ENCODE measurements around the gene TET2. TPM values are rescaled to one million over a fixed set of nuclear protein-coding genes. Genes with fewer than 3 reads are reported as not detected.

The TET2 gene
- total RNA-seq, 3 donors from 2014 or later: 29.0 to 36.3 (median 31.0) TPM

DNA sequence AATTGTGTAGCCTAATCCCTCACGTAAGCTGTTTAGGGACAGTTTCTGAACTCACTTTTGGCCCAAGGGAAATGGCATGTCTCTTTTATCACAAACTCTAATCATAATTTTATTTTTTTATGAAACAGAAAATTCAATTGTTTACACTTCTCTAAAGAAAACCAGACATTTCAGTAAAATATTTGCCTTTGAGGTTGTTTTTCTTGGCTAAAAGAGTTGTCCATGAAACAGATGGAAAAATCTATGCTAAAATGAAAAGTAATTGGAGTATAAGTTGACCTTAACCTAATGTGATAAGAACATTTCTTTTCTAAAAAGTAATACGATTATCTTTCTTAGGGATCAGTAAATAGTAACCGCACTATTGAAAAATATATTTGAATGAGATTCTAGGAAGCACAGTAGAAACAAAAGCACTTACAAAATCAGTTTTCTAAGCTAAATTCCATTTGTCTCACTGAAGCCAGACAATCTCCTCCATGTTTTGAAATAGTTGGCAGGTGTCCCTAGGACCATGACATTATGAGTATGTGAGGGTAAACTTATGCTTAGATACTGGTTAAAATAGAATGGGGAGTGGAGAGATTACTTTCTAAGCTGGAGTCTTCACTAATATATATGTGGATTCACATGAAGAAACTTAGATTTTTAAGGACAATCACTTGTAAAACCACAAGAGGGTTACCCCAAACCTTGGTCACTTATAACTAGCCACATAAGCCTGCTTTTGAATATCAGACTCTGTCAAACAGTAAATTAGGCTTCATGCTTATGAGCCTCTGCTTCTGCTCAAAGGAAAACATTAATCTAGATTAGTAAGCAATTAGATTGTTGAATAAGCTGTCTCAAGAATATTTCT, 20.1 kb upstream of the TET2 start:
- DNase-seq (no peak), ATAC-seq (no peak)
- Histone ChIP-seq H3K9me3 (no peaks in the 10 kb centered on the region), H3K4me3 (no peak overlapping the region), H3K36me3 (ENCODE audit: low read depth) (no peaks in the 10 kb centered on the region), H3K4me1 (ENCODE audit: low read depth) (no peaks in the 10 kb centered on the region)
- intact Hi-C loops (cut with DNase I, micrococcal nuclease): no loop called here
- no peak for TF ChIP-seq CTCF (IDR thresholded peaks at IDR 0.05)

DNA sequence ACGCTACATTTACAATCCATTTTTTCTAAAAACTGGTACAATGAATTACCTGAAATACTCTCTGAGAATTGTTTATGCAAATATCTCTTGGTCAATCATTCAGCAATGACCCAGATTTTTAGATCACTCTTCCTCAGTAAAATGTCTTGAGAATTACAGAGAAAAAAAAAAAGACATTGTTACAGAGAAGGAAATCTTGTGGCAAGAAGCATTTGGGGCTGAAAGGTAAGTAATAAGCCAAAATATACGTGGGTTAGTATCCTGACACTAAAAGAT, 19.6 kb upstream of the TET2 start:
- Histone ChIP-seq H3K9me3 (no peaks in the 10 kb centered on the region), H3K4me3 (no peak overlapping the region), H3K4me1 (ENCODE audit: low read depth) (no peaks in the 10 kb centered on the region), H3K36me3 (ENCODE audit: low read depth) (no peaks in the 10 kb centered on the region)
- ATAC-seq (no peak), DNase-seq (no peak)
- no peak for TF ChIP-seq CTCF (IDR thresholded peaks at IDR 0.05)
- intact Hi-C loops (cut with DNase I, micrococcal nuclease): no loop called here

GRCh38 chr4:105128208-105128607, 18.5 kb upstream of the TET2 start:
- DNase-seq (no peak), ATAC-seq (no peak)
- H3K4me3 ChIP-seq: no peak overlapping the region
- H3K4me1 ChIP-seq (ENCODE audit: low read depth): no peaks in the 10 kb centered on the region
- H3K9me3 ChIP-seq: no peaks in the 10 kb centered on the region
- no peak for TF ChIP-seq CTCF (IDR thresholded peaks at IDR 0.05)
- no peaks in the 10 kb centered on the region for H3K36me3 ChIP-seq (ENCODE audit: low read depth)
- intact Hi-C loops (cut with DNase I, micrococcal nuclease): no loop called here

- intact Hi-C loops (cut with DNase I, micrococcal nuclease): no loop called here
- H3K9me3 ChIP-seq: no peaks in the 10 kb centered on the region
- no peak for TF ChIP-seq CTCF (IDR thresholded peaks at IDR 0.05)
- no peak for DNase-seq
- H3K36me3 ChIP-seq (ENCODE audit: low read depth): no peaks in the 10 kb centered on the region
- H3K4me3 ChIP-seq: no peak overlapping the region
- H3K4me1 ChIP-seq (ENCODE audit: low read depth): no peaks in the 10 kb centered on the region
- ATAC-seq: no peak
These were observed 17.2 kb upstream of the TET2 start for GRCh38 chr4:105129286-105130040.

DNA sequence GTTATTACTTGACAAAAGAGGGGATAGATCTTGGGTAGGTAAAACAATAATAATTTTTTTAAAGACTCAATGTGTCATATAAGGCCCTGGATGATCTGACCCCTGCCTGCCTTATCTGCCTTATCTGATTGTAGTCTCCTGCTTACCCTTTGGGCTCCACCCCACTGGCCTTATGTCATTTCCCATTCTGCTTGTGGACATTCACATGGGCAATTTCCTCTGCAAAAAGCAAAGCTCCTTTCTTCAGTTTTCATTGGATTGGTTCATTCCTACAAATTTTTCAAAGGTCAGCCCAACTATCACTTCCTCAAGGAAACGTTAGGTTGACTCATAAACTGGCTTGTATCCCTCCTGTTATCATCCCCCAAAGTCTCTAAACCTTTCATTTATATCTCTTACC, 15.7 kb upstream of the TET2 start:
- Histone ChIP-seq H3K36me3 (ENCODE audit: low read depth) (no peaks in the 10 kb centered on the region), H3K9me3 (no peaks in the 10 kb centered on the region), H3K4me3 (no peak overlapping the region), H3K4me1 (ENCODE audit: low read depth) (no peaks in the 10 kb centered on the region)
- ATAC-seq: no peak
- TF ChIP-seq CTCF (IDR thresholded peaks at IDR 0.05): no peak
- intact Hi-C loops (cut with DNase I, micrococcal nuclease): no loop called here
- DNase-seq: no peak
